Endothelial cell of umbilical vein (primary cell): Measurements from ENCODE around the gene IQSEC3. TPM values are rescaled to one million over a fixed set of nuclear protein-coding genes. Genes with fewer than 3 reads are reported as not detected.

Experiments
- BruUV-seq: library from RNA; stranded (reverse); fragments of 400-500 nt; replicated peaks from 2 replicates; lab custom pipeline; 2021; lab: Mats Ljungman, UMichigan
- CTCF ChIA-PET: fragments of 300-600, 350-600 bp; sonication (Branson Sonifier 250); formaldehyde crosslinking; loops from one replicate; lab custom pipeline; 2021; ENCODE audit warnings: antibody characterized with exemption, inconsistent platforms; lab: Charles Lee
- POLR2A ChIA-PET: fragments of 300-600, 350-600 bp; sonication (Branson Sonifier 250); formaldehyde crosslinking; loops from one replicate; lab custom pipeline; 2021; ENCODE audit warnings: antibody characterized with exemption, inconsistent platforms; lab: Charles Lee
- DNase-seq: peaks from one replicate; pipeline ENCODE4 v3.0.0-alpha.2; 2011; ENCODE audit warnings: low read depth, low spot score
- FAIRE-seq: peaks from 2 replicates; lab custom pipeline; 2011; peaks lifted over from hg19 to GRCh38; lab: Jason Lieb, UNC
- H2AFZ ChIP-seq: 2 replicates; pipeline ENCODE4 v1.6.0; 2012; ENCODE audit warnings: low read depth, low read length, control low read depth, inconsistent platforms
- H3K27ac ChIP-seq: 2 replicates; pipeline ENCODE4 v1.5.1; 2011; ENCODE audit warnings: low read depth, mild to moderate bottlenecking, control low read depth, low read length, moderate library complexity; ENCODE audit not compliant: insufficient read depth
- H3K27me3 ChIP-seq, 2 experiments: 2 replicates each; pipeline versions ENCODE4 v1.6.0 to v1.6.1; 2011; ENCODE audit warnings: low read length in 2 of 2, mixed read lengths in 1 of 2; ENCODE audit not compliant: control insufficient read depth in 2 of 2, insufficient read depth in 2 of 2
- H3K36me3 ChIP-seq, 2 experiments: 2 replicates in 1 of 2; 3 replicates in 1 of 2; pipeline ENCODE4 v1.5.1; 2011; ENCODE audit warnings: low read length in 2 of 2, mild to moderate bottlenecking in 1 of 2, moderate library complexity in 1 of 2; ENCODE audit not compliant: control insufficient read depth in 2 of 2, insufficient read depth in 2 of 2; ENCODE audit errors: extremely low read depth in 1 of 2
- H3K4me1 ChIP-seq: 3 replicates; pipeline ENCODE4 v1.5.1; 2011; ENCODE audit warnings: mild to moderate bottlenecking, low read length; ENCODE audit not compliant: control insufficient read depth, insufficient read depth; ENCODE audit errors: extremely low read depth
- H3K4me2 ChIP-seq: 2 replicates; pipeline ENCODE4 v1.6.1; 2011; ENCODE audit warnings: low read length, control low read depth, mixed read lengths; ENCODE audit not compliant: insufficient read depth
- H3K4me3 ChIP-seq, 3 experiments: fragments of 200-600 bp in 1 of 3; sonication (generic), shearing (Covaris generic) in 1 of 3; replicated peaks in 1 of 3; 2 replicates each; pipeline ENCODE4 v1.5.1; 2011 to 2016; ENCODE audit warnings: control low read depth in 3 of 3, low read length in 3 of 3, mild to moderate bottlenecking in 2 of 3, inconsistent platforms in 1 of 3, low read depth in 1 of 3, moderate library complexity in 1 of 3; ENCODE audit not compliant: insufficient read depth in 1 of 3
- H3K79me2 ChIP-seq: 2 replicates; pipeline ENCODE4 v1.6.0; 2012; ENCODE audit warnings: low read length, inconsistent platforms; ENCODE audit not compliant: control insufficient read depth, insufficient read depth
- H3K9ac ChIP-seq: replicated peaks from 2 replicates; pipeline ENCODE3; 2011; ENCODE audit warnings: low read length, control low read depth; ENCODE audit not compliant: insufficient read depth; ENCODE audit errors: extremely low read depth
- H3K9me1 ChIP-seq: replicated peaks from 3 replicates; pipeline ENCODE4 v1.6.0; 2011; ENCODE audit warnings: mild to moderate bottlenecking, low read length; ENCODE audit not compliant: control insufficient read depth, insufficient read depth; ENCODE audit errors: extremely low read depth
- H3K9me3 ChIP-seq: replicated peaks from 2 replicates; pipeline ENCODE4 v1.5.1; 2012; ENCODE audit warnings: low read length, inconsistent platforms; ENCODE audit not compliant: control insufficient read depth, insufficient read depth
- H4K20me1 ChIP-seq: replicated peaks from 2 replicates; pipeline ENCODE3; 2011; ENCODE audit warnings: mild to moderate bottlenecking, low read length; ENCODE audit not compliant: control insufficient read depth, insufficient read depth; ENCODE audit errors: extremely low read depth
- EZH2 ChIP-seq: IDR thresholded peaks from 2 replicates; pipeline ENCODE4 v1.6.1; 2012; ENCODE audit warnings: borderline replicate concordance, low read depth, mild to moderate bottlenecking, moderate library complexity, low read length, inconsistent platforms; ENCODE audit not compliant: severe bottlenecking
- FOS ChIP-seq: IDR thresholded peaks from 2 replicates; pipeline ENCODE4 v1.6.1; 2011; ENCODE audit warnings: mild to moderate bottlenecking, low read length, moderate library complexity, borderline replicate concordance; ENCODE audit not compliant: insufficient read depth
- GATA2 ChIP-seq: IDR thresholded peaks from 2 replicates; pipeline ENCODE4 v1.7.0; 2011; ENCODE audit warnings: low read depth, mild to moderate bottlenecking, moderate library complexity, mixed read lengths, low read length; ENCODE audit not compliant: insufficient read length, insufficient read depth
- JUN ChIP-seq: IDR thresholded peaks from 2 replicates; pipeline ENCODE4 v1.6.1; 2011; ENCODE audit warnings: borderline replicate concordance, low read depth; ENCODE audit not compliant: insufficient read length, insufficient read depth
- MYC ChIP-seq: IDR thresholded peaks from one replicate; pipeline ENCODE4 v1.6.1; 2011; ENCODE audit warnings: mild to moderate bottlenecking, low read depth, low read length
- POLR2A ChIP-seq: IDR thresholded peaks from 2 replicates; pipeline ENCODE4 v1.6.1; 2012; ENCODE audit warnings: low read depth, mild to moderate bottlenecking, control low read depth, low read length
- POLR2AphosphoS5 ChIP-seq: IDR thresholded peaks from 2 replicates; pipeline ENCODE4 v1.6.1; 2012; ENCODE audit warnings: low read depth, mild to moderate bottlenecking, control low read depth, low read length, moderate library complexity; ENCODE audit not compliant: insufficient read depth
- dilution Hi-C: fragments of 300-500 bp; cut with MboI; formaldehyde crosslinking; loops from one replicate; pipeline ENCODE4 v1.15.0; 2019; ENCODE audit warnings: low sequenced_read_pairs; ENCODE audit not compliant: extremely low pct_ligation_motif_present
- intact Hi-C: fragments of 100-400 bp; cut with micrococcal nuclease; formaldehyde crosslinking; loops from one replicate; pipeline ENCODE4 v1.10.0; 2022
- polyA plus RNA-seq, 4 experiments: library from polyadenylated mRNA; depleted of rRNA in 3 of 4; stranded (reverse) in 3 of 4; unstranded in 1 of 4; fragments of >200 nt; gene quantifications; 2 replicates each; pipeline versions ENCODE4 v1.2.1 to v1.2.3, GENCODE V29; 2011 to 2012; ENCODE audit warnings: missing spikeins in 1 of 4
- total RNA-seq: library from RNA; stranded (reverse); gene quantifications from 2 replicates; pipeline ENCODE4 v1.2.3, GENCODE V29; 2021
- TF ChIP-seq, protein P1 (sequence below), 2 donors: IDR thresholded peaks; 1 replicate in 1 of 2; 2 replicates in 1 of 2; pipeline ENCODE4 v1.5.1; 2011; ENCODE audit warnings: low read length in 2 of 2, mild to moderate bottlenecking in 2 of 2, moderate library complexity in 2 of 2, control low read depth in 1 of 2, inconsistent platforms in 1 of 2, low read depth in 1 of 2; ENCODE audit not compliant: insufficient read depth in 1 of 2; ENCODE audit errors: extremely low read depth in 1 of 2
- TF ChIP-seq, protein P2 (sequence below): IDR thresholded peaks from 2 replicates; pipeline ENCODE4 v1.6.1; 2011; ENCODE audit not compliant: insufficient read depth, insufficient read length

The IQSEC3 gene
- total and polyA plus RNA-seq, 2 donors (not counting 3 experiments of a cell fraction or from before 2014, with no cell fraction given): not detected

DNA sequence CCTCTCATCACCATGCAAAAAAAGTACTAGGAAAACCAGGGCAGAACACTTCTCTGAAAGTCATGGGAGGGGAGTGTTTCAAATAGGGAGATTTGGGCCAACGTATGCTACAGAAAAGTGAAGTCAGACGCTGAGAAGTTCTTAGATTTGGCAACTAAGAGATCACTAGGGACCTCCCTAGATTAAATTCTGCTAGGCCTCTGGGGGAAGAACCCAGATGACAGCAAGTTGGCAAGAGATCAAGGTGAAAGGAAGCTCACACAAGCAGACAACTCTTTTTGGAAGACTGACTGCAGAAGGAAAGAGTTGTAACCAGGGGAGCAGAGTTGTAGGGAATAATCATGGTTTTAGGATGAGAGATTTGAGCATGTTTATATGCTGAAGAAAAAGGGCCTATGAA, 20.7 kb downstream of the IQSEC3 start:
- no peaks in the 10 kb centered on the region for H3K9me3 ChIP-seq
- no peaks in the 10 kb centered on the region for H3K4me1 ChIP-seq
- intact Hi-C loops: no loop called here
- H3K4me2 ChIP-seq: no peak overlapping the region
- no peaks in the 10 kb centered on the region for H4K20me1 ChIP-seq
- DNase-seq (no peak), FAIRE-seq (no peak)
- H3K36me3 ChIP-seq: no peaks in the 10 kb centered on the region
- H3K9me1 ChIP-seq: no peaks in the 10 kb centered on the region
- dilution Hi-C loops: no loop called here
- TF ChIP-seq POLR2A: no peak
- no peak for TF ChIP-seq FOS
- TF ChIP-seq JUN: no peak
- TF ChIP-seq, protein P1, sequence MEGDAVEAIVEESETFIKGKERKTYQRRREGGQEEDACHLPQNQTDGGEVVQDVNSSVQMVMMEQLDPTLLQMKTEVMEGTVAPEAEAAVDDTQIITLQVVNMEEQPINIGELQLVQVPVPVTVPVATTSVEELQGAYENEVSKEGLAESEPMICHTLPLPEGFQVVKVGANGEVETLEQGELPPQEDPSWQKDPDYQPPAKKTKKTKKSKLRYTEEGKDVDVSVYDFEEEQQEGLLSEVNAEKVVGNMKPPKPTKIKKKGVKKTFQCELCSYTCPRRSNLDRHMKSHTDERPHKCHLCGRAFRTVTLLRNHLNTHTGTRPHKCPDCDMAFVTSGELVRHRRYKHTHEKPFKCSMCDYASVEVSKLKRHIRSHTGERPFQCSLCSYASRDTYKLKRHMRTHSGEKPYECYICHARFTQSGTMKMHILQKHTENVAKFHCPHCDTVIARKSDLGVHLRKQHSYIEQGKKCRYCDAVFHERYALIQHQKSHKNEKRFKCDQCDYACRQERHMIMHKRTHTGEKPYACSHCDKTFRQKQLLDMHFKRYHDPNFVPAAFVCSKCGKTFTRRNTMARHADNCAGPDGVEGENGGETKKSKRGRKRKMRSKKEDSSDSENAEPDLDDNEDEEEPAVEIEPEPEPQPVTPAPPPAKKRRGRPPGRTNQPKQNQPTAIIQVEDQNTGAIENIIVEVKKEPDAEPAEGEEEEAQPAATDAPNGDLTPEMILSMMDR (IDR thresholded peaks at IDR 0.05; ENCODE audit: extremely low read depth in 1 of 2, insufficient read depth in 1 of 2, low read depth in 1 of 2, low read length in 2 of 2): no peak
- no peak for TF ChIP-seq EZH2
- TF ChIP-seq MYC: no peak
- TF ChIP-seq GATA2: no peak
- TF ChIP-seq, protein P2, sequence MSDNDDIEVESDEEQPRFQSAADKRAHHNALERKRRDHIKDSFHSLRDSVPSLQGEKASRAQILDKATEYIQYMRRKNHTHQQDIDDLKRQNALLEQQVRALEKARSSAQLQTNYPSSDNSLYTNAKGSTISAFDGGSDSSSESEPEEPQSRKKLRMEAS: no peak
- no peak for TF ChIP-seq POLR2AphosphoS5
- no TSS peak for BruUV-seq
- CTCF ChIA-PET: no interaction called here
- H3K27ac ChIP-seq: no peak overlapping the region
- peaks cover 0 to 4% of the 10 kb centered on the region in 2 experiments for H3K27me3 ChIP-seq
- no peak overlapping the region for H2AFZ ChIP-seq
- H3K79me2 ChIP-seq: no peaks in the 10 kb centered on the region
- no peak overlapping the region for H3K9ac ChIP-seq
- no peak overlapping the region for H3K4me3 ChIP-seq
- POLR2A ChIA-PET: no interaction called here
